Neural crest cell (in vitro differentiated cells): ENCODE measurements around the gene ARHGEF26. TPM values are rescaled to one million over a fixed set of nuclear protein-coding genes. Genes with fewer than 3 reads are reported as not detected.
"Not testable (repeated sequence)": the region's sequence is repeated elsewhere in the genome, so short reads cannot be mapped to it uniquely, and the experiment has no call there.

Source experiments
- DNase-seq: peaks from one replicate; pipeline ENCODE4 v3.0.0; 2021; ENCODE audit warnings: low read depth, mixed read lengths, low spot score
- H3K27ac Mint-ChIP-seq: one replicate; pipeline ENCODE4 v1.8.0; 2021; ENCODE audit warnings: mild to moderate bottlenecking, mixed read lengths; ENCODE audit not compliant: unreplicated experiment
- H3K27me3 Mint-ChIP-seq: 2 replicates; pipeline ENCODE4 v1.8.0; 2021; ENCODE audit warnings: low read depth, mild to moderate bottlenecking, mixed read lengths
- H3K36me3 Mint-ChIP-seq: 2 replicates; pipeline ENCODE4 v1.8.0; 2021; ENCODE audit warnings: low read depth, mild to moderate bottlenecking, mixed read lengths
- H3K4me1 Mint-ChIP-seq: 2 replicates; pipeline ENCODE4 v1.8.0; 2021; ENCODE audit warnings: mixed read lengths
- H3K4me3 Mint-ChIP-seq: one replicate; pipeline ENCODE4 v1.8.0; 2021; ENCODE audit warnings: mild to moderate bottlenecking, mixed read lengths
- H3K9me3 Mint-ChIP-seq: 2 replicates; pipeline ENCODE4 v1.8.0; 2021; ENCODE audit warnings: mixed read lengths
- total RNA-seq: library from RNA; stranded (reverse); gene quantifications from 2 replicates; pipeline ENCODE4 v1.2.1, GENCODE V29; 2021
- TF ChIP-seq, protein P1 (sequence below): fragments of 200-600 bp; sonication (generic); conservative IDR thresholded peaks from 2 replicates; pipeline ENCODE4 v1.5.0; 2021; ENCODE audit warnings: antibody characterized with exemption, mild to moderate bottlenecking

The ARHGEF26 gene
- total RNA-seq, 1 donor from 2014 or later = 19.3 TPM

DNA sequence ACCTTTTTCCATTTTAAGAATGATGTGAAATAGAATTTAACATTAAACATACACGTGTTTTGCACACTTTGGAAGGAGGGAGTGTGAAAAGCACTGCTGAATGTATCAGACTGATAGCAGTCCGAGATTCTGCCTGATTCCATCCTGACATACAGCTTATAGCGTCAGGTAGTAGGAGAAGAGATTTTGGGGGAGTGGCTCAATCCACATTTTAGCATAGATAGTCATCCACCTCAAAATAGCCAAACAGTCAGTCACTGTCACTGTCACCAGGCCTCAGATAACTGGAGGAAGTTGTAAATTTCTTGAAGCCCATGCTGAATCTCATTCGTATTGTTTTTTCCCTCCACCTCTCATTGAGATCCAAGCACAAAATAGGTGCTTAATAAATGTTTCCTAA lies 35.4 kb upstream of the ARHGEF26 start:
- no peak overlapping the region for H3K4me3 Mint-ChIP-seq
- H3K36me3 Mint-ChIP-seq = peaks cover 3% of the 10 kb centered on the region
- H3K27ac Mint-ChIP-seq = no peak overlapping the region
- TF ChIP-seq, protein P1, sequence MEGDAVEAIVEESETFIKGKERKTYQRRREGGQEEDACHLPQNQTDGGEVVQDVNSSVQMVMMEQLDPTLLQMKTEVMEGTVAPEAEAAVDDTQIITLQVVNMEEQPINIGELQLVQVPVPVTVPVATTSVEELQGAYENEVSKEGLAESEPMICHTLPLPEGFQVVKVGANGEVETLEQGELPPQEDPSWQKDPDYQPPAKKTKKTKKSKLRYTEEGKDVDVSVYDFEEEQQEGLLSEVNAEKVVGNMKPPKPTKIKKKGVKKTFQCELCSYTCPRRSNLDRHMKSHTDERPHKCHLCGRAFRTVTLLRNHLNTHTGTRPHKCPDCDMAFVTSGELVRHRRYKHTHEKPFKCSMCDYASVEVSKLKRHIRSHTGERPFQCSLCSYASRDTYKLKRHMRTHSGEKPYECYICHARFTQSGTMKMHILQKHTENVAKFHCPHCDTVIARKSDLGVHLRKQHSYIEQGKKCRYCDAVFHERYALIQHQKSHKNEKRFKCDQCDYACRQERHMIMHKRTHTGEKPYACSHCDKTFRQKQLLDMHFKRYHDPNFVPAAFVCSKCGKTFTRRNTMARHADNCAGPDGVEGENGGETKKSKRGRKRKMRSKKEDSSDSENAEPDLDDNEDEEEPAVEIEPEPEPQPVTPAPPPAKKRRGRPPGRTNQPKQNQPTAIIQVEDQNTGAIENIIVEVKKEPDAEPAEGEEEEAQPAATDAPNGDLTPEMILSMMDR = no peak
- peaks cover 6% of the 10 kb centered on the region for H3K9me3 Mint-ChIP-seq
- no peaks in the 10 kb centered on the region for H3K4me1 Mint-ChIP-seq
- H3K27me3 Mint-ChIP-seq = no peaks in the 10 kb centered on the region
- no peak for DNase-seq

DNA sequence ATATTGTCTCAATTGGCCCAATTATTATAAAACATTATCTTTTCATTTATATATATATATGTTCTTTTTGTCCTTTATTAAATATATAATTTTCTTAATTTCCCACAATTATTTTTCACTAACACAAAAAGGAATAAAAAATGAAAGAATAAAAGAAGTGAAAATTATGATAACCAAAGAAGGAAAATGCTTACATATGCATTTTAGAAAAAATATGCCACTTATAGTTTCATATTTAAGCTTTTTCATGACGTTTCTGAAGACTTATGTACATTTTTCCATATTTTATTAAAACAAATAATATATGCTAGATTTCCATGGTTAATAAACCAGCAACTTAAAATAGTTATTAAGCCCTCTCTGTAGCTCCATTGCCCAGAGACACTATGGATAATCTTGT lies 34.9 kb upstream of the ARHGEF26 start:
- no peak overlapping the region for H3K27ac Mint-ChIP-seq
- TF ChIP-seq, protein P1 = no peak
- H3K27me3 Mint-ChIP-seq = no peaks in the 10 kb centered on the region
- peaks cover 3% of the 10 kb centered on the region for H3K36me3 Mint-ChIP-seq
- H3K9me3 Mint-ChIP-seq = peaks cover 6% of the 10 kb centered on the region
- no peak overlapping the region for H3K4me3 Mint-ChIP-seq
- no peak for DNase-seq
- no peaks in the 10 kb centered on the region for H3K4me1 Mint-ChIP-seq

DNA sequence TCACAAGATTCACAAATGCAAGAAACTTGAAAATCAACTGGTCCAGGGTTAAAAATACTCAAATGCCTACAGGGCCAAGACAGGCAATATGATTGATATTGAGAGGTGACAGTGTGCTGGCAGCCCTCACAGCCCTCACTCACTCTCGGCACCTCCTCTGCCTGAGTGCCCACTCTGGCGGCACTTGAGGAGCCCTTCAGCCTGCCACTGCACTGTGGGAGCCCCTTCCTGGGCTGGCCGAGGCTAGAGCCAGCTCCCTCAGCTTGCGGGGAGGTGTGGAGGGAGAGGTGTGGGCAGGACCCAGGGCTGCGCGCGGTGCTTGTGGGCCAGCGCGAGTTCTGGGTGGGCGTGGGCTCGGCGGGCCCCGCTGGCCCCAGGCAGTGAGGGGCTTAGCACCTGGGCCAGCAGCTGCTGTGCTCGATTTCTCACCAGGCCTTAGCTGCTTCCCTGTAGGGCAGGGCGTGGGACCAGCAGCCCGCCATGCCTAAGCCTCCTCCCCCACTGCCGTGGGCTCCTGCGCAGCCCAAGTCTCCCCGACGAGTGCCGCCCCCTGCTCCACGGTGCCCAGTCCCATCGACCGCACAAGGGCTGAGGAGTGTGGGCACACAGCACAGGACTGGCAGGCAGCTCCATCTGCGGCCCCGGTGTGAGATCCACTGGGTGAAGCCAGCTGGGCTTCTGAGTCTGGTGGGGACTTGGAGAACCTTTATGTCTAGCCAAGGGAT lies 33.3 kb upstream of the ARHGEF26 start:
- H3K27me3 Mint-ChIP-seq, DNase-seq, H3K36me3 Mint-ChIP-seq, H3K4me1 Mint-ChIP-seq, H3K9me3 Mint-ChIP-seq, H3K27ac Mint-ChIP-seq, H3K4me3 Mint-ChIP-seq: not testable (repeated sequence)

DNA sequence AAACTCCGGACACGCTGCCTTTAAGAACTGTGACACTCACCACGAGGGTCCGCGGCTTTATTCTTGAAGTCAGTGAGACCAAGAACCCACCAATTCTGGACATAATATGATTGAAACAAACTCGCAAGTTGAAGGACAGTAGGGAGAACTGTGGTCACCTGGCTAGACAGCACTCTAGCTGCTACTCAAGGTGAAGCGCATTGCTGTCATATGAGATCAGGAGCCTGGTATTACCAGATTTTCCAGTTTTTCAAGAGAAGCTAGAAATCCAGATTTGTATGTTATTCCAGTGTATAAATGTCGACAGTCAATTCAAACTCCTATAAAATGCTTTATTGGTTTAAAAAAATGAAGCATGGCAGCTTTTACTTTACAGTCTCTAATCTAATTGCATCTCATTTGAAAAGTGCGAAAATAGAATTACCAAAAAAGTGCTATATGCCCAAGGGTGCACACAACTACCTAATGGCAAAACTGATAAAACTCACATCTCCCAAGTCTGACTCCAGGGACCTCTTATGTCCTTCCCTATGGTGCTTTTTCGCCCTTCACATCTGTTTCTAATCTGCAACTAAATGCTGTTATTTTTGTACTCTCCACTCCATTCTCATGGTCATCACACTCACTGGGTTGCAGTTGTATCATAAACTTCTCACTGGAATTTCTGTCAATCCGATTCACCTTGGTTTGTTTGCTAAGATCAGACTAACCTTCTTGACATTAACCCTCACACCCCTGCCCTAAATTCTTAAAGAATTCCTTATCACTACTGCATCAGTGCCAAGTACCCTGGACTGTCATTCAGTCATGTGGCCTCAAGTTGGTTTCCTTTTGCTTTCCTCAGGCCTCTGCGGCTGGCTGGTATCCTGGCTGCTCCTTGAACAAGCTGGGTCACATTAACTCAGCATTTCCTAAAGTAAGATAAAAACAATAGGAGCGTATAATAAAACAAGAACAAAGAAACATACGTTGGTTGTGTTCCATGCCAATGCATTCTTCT lies 31.5 kb upstream of the ARHGEF26 start:
- DNase-seq = no peak
- Mint-ChIP-seq H3K4me1 (no peaks in the 10 kb centered on the region), H3K4me3 (no peak overlapping the region), H3K27me3 (no peaks in the 10 kb centered on the region), H3K9me3 (peaks cover 6% of the 10 kb centered on the region), H3K36me3 (peaks cover 3% of the 10 kb centered on the region), H3K27ac (no peak overlapping the region)
- TF ChIP-seq, protein P1 = no peak

DNA sequence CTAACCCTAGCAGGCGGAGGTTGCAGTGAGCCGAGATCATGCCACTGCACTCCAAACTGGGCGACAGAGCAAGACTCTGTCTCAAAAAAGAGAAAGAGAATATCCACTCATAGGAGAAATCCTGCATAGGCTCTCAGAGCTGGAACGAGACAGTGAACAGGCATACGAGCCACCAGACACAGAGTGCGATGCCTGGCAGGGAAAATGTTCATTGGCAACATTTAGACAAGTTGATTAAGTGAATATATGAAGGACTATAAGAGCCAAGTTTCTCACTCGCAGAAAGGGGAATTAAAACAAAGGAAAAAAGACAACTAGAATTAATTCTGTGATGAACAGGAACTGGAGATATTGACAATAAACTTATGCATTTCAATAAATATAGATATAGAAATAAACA lies 27.1 kb upstream of the ARHGEF26 start:
- no peak overlapping the region for H3K4me3 Mint-ChIP-seq
- peaks cover 2% of the 10 kb centered on the region for H3K36me3 Mint-ChIP-seq
- DNase-seq = no peak
- peaks cover 3% of the 10 kb centered on the region for H3K9me3 Mint-ChIP-seq
- no peaks in the 10 kb centered on the region for H3K27me3 Mint-ChIP-seq
- no peak overlapping the region for H3K27ac Mint-ChIP-seq
- no peaks in the 10 kb centered on the region for H3K4me1 Mint-ChIP-seq
- TF ChIP-seq, protein P1 = no peak
